SH-SY5Y (cell line): Measurements from ENCODE around the gene PTPRD.

Experiments used
- GATA2 ChIP-seq: IDR thresholded peaks from 2 replicates; pipeline ENCODE4 v1.6.1; 2011; ENCODE audit warnings: mild to moderate bottlenecking, low read depth, low read length
- GATA3 ChIP-seq: IDR thresholded peaks from 2 replicates; pipeline ENCODE4 v1.6.1; 2011; ENCODE audit warnings: low read depth, mild to moderate bottlenecking, low read length, moderate library complexity

GRCh38 chr9:8961186-8961851, 1651.5 kb downstream of the PTPRD start:
- TF ChIP-seq GATA3 (no peak), GATA2 (no peak)
